OCI-LY3 (cell line): ENCODE results near the gene TFCP2L1.

ENCODE experiments used
- H2AFZ ChIP-seq: fragments of 200-600, 300-600 bp; shearing (Covaris generic); 2 replicates; pipeline ENCODE4 v1.6.0; 2014; ENCODE audit warnings: antibody characterized with exemption, low read depth, low read length
- H3K27ac ChIP-seq: fragments of 200-600, 300-600 bp; sonication (generic); 2 replicates; pipeline ENCODE4 v1.5.1; 2014; ENCODE audit warnings: mild to moderate bottlenecking, low read length, moderate library complexity, mixed read lengths
- H3K27me3 ChIP-seq: fragments of 200-600, 300-600 bp; sonication (generic); 2 replicates; pipeline ENCODE4 v1.6.1; 2014; ENCODE audit warnings: low read depth, low read length, mixed read lengths
- H3K36me3 ChIP-seq: fragments of 200-600, 300-600 bp; sonication (generic); replicated peaks from 2 replicates; pipeline ENCODE3; 2014; ENCODE audit warnings: low read depth, low read length, mixed read lengths
- H3K4me1 ChIP-seq: fragments of 300-600, 200-600 bp; sonication (generic); 2 replicates; pipeline ENCODE4 v1.6.1; 2014; ENCODE audit warnings: low read length, mixed read lengths
- H3K4me2 ChIP-seq: fragments of 200-600, 300-600 bp; sonication (generic); 2 replicates; pipeline ENCODE4 v1.6.1; 2014; ENCODE audit warnings: low read length, mixed read lengths
- H3K4me3 ChIP-seq: fragments of 300-600, 200-600 bp; sonication (generic); 2 replicates; pipeline ENCODE4 v1.5.1; 2014; ENCODE audit warnings: antibody characterized with exemption, mild to moderate bottlenecking, low read length, moderate library complexity
- H3K79me2 ChIP-seq: fragments of 300-600, 200-600 bp; shearing (Covaris generic); 2 replicates; pipeline ENCODE4 v1.6.1; 2014; ENCODE audit warnings: mild to moderate bottlenecking, low read length, mixed read lengths
- H3K9ac ChIP-seq: fragments of 300-600, 200-600 bp; shearing (Covaris generic); 2 replicates; pipeline ENCODE4 v1.6.0; 2014; ENCODE audit warnings: mild to moderate bottlenecking, low read length, moderate library complexity
- H3K9me3 ChIP-seq: fragments of 200-600, 300-600 bp; shearing (Covaris generic); 2 replicates; pipeline ENCODE4 v1.6.1; 2014; ENCODE audit warnings: low read length, mixed read lengths; ENCODE audit not compliant: insufficient read depth
- H4K20me1 ChIP-seq: fragments of 200-600, 300-600 bp; sonication (generic); 2 replicates; pipeline ENCODE4 v1.6.1; 2016; ENCODE audit warnings: low read length, mixed read lengths; ENCODE audit not compliant: insufficient read depth
- CTCF ChIP-seq: fragments of 200-600, 300-600 bp; sonication (generic); IDR thresholded peaks from 2 replicates; pipeline ENCODE4 v1.5.1; 2014; ENCODE audit warnings: antibody characterized with exemption, low read length, low read depth
- EZH2phosphoT487 ChIP-seq: fragments of 200-600 bp; shearing (Covaris generic); IDR thresholded peaks from 2 replicates; pipeline ENCODE4 v1.6.1; 2018; ENCODE audit warnings: antibody characterized with exemption, mixed run types, low read depth

TFCP2L1 gene

GRCh38 chr2:121236101-121236640, 48.8 kb downstream of the TFCP2L1 start:
- Histone ChIP-seq H3K27ac (no peak overlapping the region), H3K27me3 (no peaks in the 10 kb centered on the region), H3K9ac (no peak overlapping the region), H3K4me2 (no peak overlapping the region), H2AFZ (no peak overlapping the region), H3K4me3 (no peak overlapping the region), H3K36me3 (no peaks in the 10 kb centered on the region), H3K79me2 (no peaks in the 10 kb centered on the region), H3K9me3 (no peaks in the 10 kb centered on the region), H3K4me1 (no peaks in the 10 kb centered on the region), H4K20me1 (no peaks in the 10 kb centered on the region)
- TF ChIP-seq CTCF: no peak
- TF ChIP-seq EZH2phosphoT487: no peak

GRCh38 chr2:121235542-121235941, 49.5 kb downstream of the TFCP2L1 start:
- no peaks in the 10 kb centered on the region for H3K4me1 ChIP-seq
- no peak overlapping the region for H2AFZ ChIP-seq
- H3K9ac ChIP-seq: no peak overlapping the region
- no peaks in the 10 kb centered on the region for H3K36me3 ChIP-seq
- no peaks in the 10 kb centered on the region for H4K20me1 ChIP-seq
- H3K79me2 ChIP-seq: no peaks in the 10 kb centered on the region
- H3K9me3 ChIP-seq: no peaks in the 10 kb centered on the region
- H3K4me3 ChIP-seq: no peak overlapping the region
- no peaks in the 10 kb centered on the region for H3K27me3 ChIP-seq
- H3K27ac ChIP-seq: no peak overlapping the region
- TF ChIP-seq EZH2phosphoT487 (no peak), CTCF (no peak)
- H3K4me2 ChIP-seq: no peak overlapping the region

- Histone ChIP-seq H3K27me3 (no peaks in the 10 kb centered on the region), H2AFZ (no peak overlapping the region), H3K79me2 (no peaks in the 10 kb centered on the region), H3K4me1 (no peaks in the 10 kb centered on the region), H3K9me3 (no peaks in the 10 kb centered on the region), H4K20me1 (no peaks in the 10 kb centered on the region), H3K36me3 (no peaks in the 10 kb centered on the region), H3K4me3 (no peak overlapping the region), H3K27ac (no peak overlapping the region), H3K4me2 (no peak overlapping the region), H3K9ac (no peak overlapping the region)
- no peak for TF ChIP-seq EZH2phosphoT487
- no peak for TF ChIP-seq CTCF
Measured at GRCh38 chr2:121234791-121235190, 50.2 kb downstream of the TFCP2L1 start.

- no peak overlapping the region for H3K4me3 ChIP-seq
- no peaks in the 10 kb centered on the region for H3K27me3 ChIP-seq
- no peaks in the 10 kb centered on the region for H3K9me3 ChIP-seq
- H3K27ac ChIP-seq: no peak overlapping the region
- H4K20me1 ChIP-seq: no peaks in the 10 kb centered on the region
- TF ChIP-seq EZH2phosphoT487 (no peak), CTCF (no peak)
- no peak overlapping the region for H3K9ac ChIP-seq
- H3K4me1 ChIP-seq: no peaks in the 10 kb centered on the region
- H3K79me2 ChIP-seq: no peaks in the 10 kb centered on the region
- H3K4me2 ChIP-seq: no peak overlapping the region
- no peaks in the 10 kb centered on the region for H3K36me3 ChIP-seq
- H2AFZ ChIP-seq: no peak overlapping the region
Measured at GRCh38 chr2:121234144-121234543, 50.9 kb downstream of the TFCP2L1 start.
